ENCODE results near the gene CRACR2A.

Gene CRACR2A

GRCh38 chr12:3752741-3753486 lies at the start of gene CRACR2A:
CRACR2A (minus strand) TSS chr12:3753109; CDS start chr12:3696999, 56,110 bp downstream.
- peak; percentile 76 to 85 for DNase-seq

- no peak for DNase-seq
Observed at GRCh38 chr12:3797531-3798048, 44.7 kb upstream of the CRACR2A start.

GRCh38 chr12:3795492-3796133 lies 42.7 kb upstream of the CRACR2A start:
- no peak for DNase-seq

GRCh38 chr12:3795066-3795465 lies 42.2 kb upstream of the CRACR2A start:
- no peak for DNase-seq

GRCh38 chr12:3792623-3793288 lies 39.8 kb upstream of the CRACR2A start:
- no peak for DNase-seq

GRCh38 chr12:3791256-3791874 lies 38.5 kb upstream of the CRACR2A start:
- no peak for DNase-seq

- DNase-seq: no peak
Observed at GRCh38 chr12:3790642-3791041, 37.7 kb upstream of the CRACR2A start.

- no peak for DNase-seq
Observed at GRCh38 chr12:3789838-3790237, 36.9 kb upstream of the CRACR2A start.

- DNase-seq: peak in 1 of 2 donors; percentile 9
Observed at GRCh38 chr12:3777206-3777809, 24.4 kb upstream of the CRACR2A start.

GRCh38 chr12:3775385-3776035 lies 22.6 kb upstream of the CRACR2A start:
- DNase-seq: no peak

- DNase-seq: no peak
Observed at GRCh38 chr12:3772380-3772779, 19.5 kb upstream of the CRACR2A start.

GRCh38 chr12:3771853-3772252 lies 18.9 kb upstream of the CRACR2A start:
- DNase-seq: no peak

- DNase-seq: no peak
Observed at GRCh38 chr12:3770891-3771290, 18.0 kb upstream of the CRACR2A start.

- DNase-seq: no peak
Observed at GRCh38 chr12:3768911-3769447, 16.1 kb upstream of the CRACR2A start.

- DNase-seq: no peak
Observed at GRCh38 chr12:3761116-3761735, 8.3 kb upstream of the CRACR2A start.

- no peak for DNase-seq
Observed at GRCh38 chr12:3759878-3760277, 7.0 kb upstream of the CRACR2A start.

- no peak for DNase-seq
Observed at GRCh38 chr12:3757261-3757660, 4.4 kb upstream of the CRACR2A start.

- DNase-seq: no peak
Observed at GRCh38 chr12:3755898-3756297, 3.0 kb upstream of the CRACR2A start.

GRCh38 chr12:3753544-3754284 lies 805 bp upstream of the CRACR2A start:
- no peak for DNase-seq

- peak; percentile 56 to 71 for DNase-seq
Observed at GRCh38 chr12:3752096-3752709, 706 bp downstream of the CRACR2A start.
